Urinary bladder (tissue), 4 donors: ENCODE measurements around the gene ADAMTS1. TPM values are rescaled to one million over a fixed set of nuclear protein-coding genes. Genes with fewer than 3 reads are reported as not detected.

Source experiments
- DNase-seq: peaks from one replicate; pipeline ENCODE4 v3.0.0-alpha.2; 2015; ENCODE audit errors: extremely low spot score
- H3K27ac ChIP-seq: one replicate; pipeline ENCODE4 v1.5.1; 2013; ENCODE audit warnings: low read depth, mild to moderate bottlenecking, moderate library complexity
- H3K36me3 ChIP-seq: one replicate; pipeline ENCODE4 v1.6.1; 2013; ENCODE audit warnings: mild to moderate bottlenecking, moderate library complexity; ENCODE audit not compliant: insufficient read depth
- H3K4me1 ChIP-seq: one replicate; pipeline ENCODE4 v1.6.1; 2013; ENCODE audit warnings: mild to moderate bottlenecking, moderate library complexity; ENCODE audit not compliant: insufficient read depth
- H3K4me3 ChIP-seq: one replicate; pipeline ENCODE4 v1.5.1; 2013; ENCODE audit warnings: low read depth, low read length
- whole genome bisulfite sequencing: extraction: QIAGEN DNeasy Blood & Tissue Kit; methylation state at CpG from one replicate; pipeline ENCODE4 v1.1.7; 2013; 5-methylcytosine and 5-hydroxymethylcytosine counted together
- polyA plus RNA-seq: library from polyadenylated mRNA; stranded (reverse); fragments of 200-250 nt; gene quantifications from one replicate; pipeline ENCODE4 v1.2.3, GENCODE V29; 2013
- total RNA-seq: library from RNA; depleted of rRNA; stranded (reverse); fragments of >200 nt; gene quantifications from one replicate; pipeline ENCODE4 v1.2.3, GENCODE V29; 2014
- donor health status: healthy with polysubstance abuse.
- donor health status: healthy.

Gene ADAMTS1
- total and polyA plus RNA-seq, 2 donors, result 96.6 to 299 TPM

DNA sequence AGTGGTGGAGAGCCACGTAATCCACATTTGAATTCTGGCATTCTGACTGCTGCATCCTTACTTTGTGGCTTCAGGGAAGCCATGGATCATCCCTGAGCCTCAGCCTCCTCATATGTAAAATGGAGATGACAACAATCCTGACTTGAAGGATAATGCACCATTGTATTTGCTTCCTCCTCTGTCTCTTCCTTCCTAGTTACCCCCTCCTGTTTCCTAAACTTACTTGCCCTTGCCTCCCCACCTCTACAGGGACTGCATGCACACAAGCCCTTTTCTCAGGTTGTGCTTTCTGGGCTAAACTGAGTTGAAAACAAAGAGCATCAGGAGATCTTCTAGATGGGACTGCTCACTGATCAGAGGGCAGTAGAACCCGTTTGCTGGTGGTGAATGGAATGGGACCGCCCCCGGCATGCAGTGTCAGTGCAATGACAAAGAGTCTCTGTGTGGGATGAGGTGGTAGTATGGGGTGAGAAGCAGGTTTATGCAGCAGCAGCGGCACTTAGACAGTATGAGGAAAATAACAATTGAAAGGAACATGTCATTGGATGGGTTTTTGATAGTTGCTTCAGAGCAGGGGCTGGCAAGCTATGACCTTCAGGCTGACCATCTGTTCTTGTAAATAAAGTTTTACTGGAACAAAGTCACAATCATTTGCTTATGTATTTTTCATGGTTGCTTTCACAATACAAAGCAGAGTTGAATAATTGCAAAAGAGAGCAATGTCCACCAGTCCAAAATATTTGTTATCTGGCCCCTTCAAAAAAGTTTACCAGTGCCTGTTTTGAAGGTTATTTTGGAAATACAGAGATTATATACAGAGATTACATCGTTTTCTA, 6.1 kb upstream of the ADAMTS1 start:
- no peaks in the 10 kb centered on the region for H3K36me3 ChIP-seq
- no peaks in the 10 kb centered on the region for H3K4me1 ChIP-seq
- no peak for DNase-seq
- 83% methylated on average over 6 of the region's 6 CpGs for WGBS
- no peak overlapping the region for H3K4me3 ChIP-seq
- H3K27ac ChIP-seq, result no peak overlapping the region

DNA sequence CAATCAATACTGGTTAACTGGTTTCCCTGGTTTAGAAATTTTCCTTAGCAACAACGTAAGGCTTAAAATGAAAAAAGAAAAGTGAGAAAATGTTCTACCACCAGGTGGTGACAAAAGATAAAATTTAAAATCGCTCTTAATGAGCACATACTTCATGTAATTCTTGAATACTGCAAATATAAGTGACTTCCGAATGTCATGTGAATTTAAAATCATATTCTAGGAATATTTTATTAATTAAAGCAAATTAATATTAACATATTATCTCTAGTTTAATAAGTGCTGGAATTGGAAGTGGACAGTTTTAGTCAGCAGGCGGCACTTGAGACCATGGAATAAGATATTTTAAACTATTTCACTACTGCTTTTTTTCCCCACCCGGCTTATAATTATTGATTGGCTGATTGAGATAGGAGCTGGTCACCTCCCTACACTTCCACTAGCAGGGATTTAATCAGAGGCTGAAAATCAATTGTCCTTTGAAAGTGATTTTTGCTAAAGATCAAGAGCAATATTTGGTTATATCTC, 5.0 kb upstream of the ADAMTS1 start:
- no peak overlapping the region for H3K27ac ChIP-seq
- H3K36me3 ChIP-seq, result no peaks in the 10 kb centered on the region
- DNase-seq, result no peak
- H3K4me1 ChIP-seq, result no peaks in the 10 kb centered on the region
- H3K4me3 ChIP-seq, result no peak overlapping the region
- 12% methylated on average over 5 of the region's 5 CpGs for WGBS

GRCh38 chr21:26849428-26850115, 4.4 kb upstream of the ADAMTS1 start:
- H3K4me3 ChIP-seq, result no peak overlapping the region
- H3K27ac ChIP-seq, result no peak overlapping the region
- DNase-seq, result no peak
- no peaks in the 10 kb centered on the region for H3K36me3 ChIP-seq
- no peaks in the 10 kb centered on the region for H3K4me1 ChIP-seq
- WGBS, result 10% methylated on average over 4 of the region's 4 CpGs

- 56% methylated on average over 2 of the region's 2 CpGs for WGBS
- DNase-seq, result no peak
- no peak overlapping the region for H3K27ac ChIP-seq
Measured at GRCh38 chr21:26847921-26848320, 2.7 kb upstream of the ADAMTS1 start.

GRCh38 chr21:26847002-26847401, 1.8 kb upstream of the ADAMTS1 start:
- H3K36me3 ChIP-seq, result no peaks in the 10 kb centered on the region

More at GRCh38 chr21:26847921-26848320, 2.7 kb upstream of the ADAMTS1 start:
- Histone ChIP-seq H3K36me3 (no peaks in the 10 kb centered on the region), H3K4me3 (no peak overlapping the region), H3K4me1 (no peaks in the 10 kb centered on the region)

DNA sequence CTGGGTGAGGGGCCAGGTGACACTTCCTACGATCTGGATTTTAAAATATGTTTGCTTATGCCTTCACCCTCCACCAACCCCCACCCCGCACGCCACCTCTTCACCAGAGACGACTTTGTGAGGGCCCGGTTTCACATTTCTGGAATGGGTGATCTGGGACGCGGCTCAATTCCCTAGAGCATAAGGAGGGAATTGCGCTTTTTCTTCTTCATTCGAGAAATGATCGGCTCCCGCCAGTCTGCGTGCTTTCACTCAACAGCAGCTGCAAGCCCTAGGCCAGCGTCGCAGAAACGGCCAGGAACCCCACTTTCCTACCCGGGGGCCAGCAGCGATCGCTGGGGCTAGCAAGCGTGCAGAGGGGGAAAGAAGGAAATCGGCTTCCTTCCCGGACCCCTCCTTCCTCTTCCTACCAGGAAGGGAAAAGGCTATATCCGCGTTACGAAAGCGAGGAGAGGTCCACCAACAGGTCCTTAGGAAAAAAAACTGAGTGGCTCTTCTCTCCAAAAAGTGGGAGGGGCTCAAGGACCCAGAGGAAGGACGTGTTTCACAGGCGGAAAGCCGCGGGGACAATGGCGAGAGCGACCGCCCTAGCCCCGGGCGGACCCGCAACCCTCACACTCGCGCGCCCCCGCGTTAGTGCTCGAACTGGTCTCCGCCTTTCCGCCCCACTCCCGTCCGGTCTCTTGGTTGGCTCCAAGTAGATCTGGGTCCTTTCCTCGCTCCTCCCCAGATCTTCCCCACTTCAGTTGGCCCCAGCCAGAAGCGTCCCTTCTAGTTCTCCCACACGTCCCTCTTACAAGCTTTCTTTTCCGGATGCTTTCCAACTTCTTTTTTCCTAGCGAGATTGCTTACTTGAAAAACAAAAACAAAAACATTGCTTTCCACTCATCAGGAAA, 1.1 kb upstream of the ADAMTS1 start:
- no peaks in the 10 kb centered on the region for H3K36me3 ChIP-seq
- under 1% methylated on average over 50 of the region's 50 CpGs for WGBS
- no peaks in the 10 kb centered on the region for H3K4me1 ChIP-seq
- H3K27ac ChIP-seq, result peak overlapping the region; percentile 83
- H3K4me3 ChIP-seq, result peak overlapping the region; percentile 79
- peak; percentile 82 for DNase-seq

More at GRCh38 chr21:26847002-26847401, 1.8 kb upstream of the ADAMTS1 start:
- no peaks in the 10 kb centered on the region for H3K4me1 ChIP-seq
- 32% methylated on average over 13 of the region's 13 CpGs for WGBS
- no peak for DNase-seq
- peak overlapping the region; percentile 83 for H3K27ac ChIP-seq
- H3K4me3 ChIP-seq, result peak overlapping the region; percentile 79

- H3K36me3 ChIP-seq, result no peaks in the 10 kb centered on the region
- DNase-seq, result no peak
- H3K4me3 ChIP-seq, result peak overlapping the region; percentile 79
- WGBS, result 0% methylated on average over 7 of the region's 7 CpGs
- no peaks in the 10 kb centered on the region for H3K4me1 ChIP-seq
- H3K27ac ChIP-seq, result peak overlapping the region; percentile 83
Measured at GRCh38 chr21:26845759-26846035, 488 bp upstream of the ADAMTS1 start.

- Histone ChIP-seq H3K4me1 (no peaks in the 10 kb centered on the region), H3K4me3 (peak overlapping the region; percentile 79), H3K27ac (peak overlapping the region; percentile 82), H3K36me3 (peaks cover 2% of the 10 kb centered on the region)
- WGBS, result under 1% methylated on average over 96 of the region's 96 CpGs
- no peak for DNase-seq
Measured at GRCh38 chr21:26844258-26845065, 747 bp downstream of the ADAMTS1 start.

DNA sequence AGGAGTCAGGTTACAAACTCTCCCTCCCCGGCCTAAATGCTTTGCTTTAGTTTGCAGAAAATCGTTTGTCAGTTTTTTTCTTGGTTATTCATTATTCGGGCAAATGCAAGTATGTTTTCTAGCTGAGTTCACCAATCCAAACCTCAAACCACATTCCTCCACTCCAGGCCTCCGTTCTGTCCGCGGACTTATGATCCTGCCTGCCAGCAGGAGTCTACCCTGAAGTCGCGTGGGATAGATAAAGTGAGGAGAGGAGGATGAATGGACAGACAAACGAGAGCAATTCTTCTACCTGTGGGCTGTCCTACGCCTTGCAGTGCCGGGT, 1.3 kb downstream of the ADAMTS1 start:
- WGBS, result 0% methylated on average over 11 of the region's 11 CpGs
- no peak for DNase-seq
- peaks cover 2% of the 10 kb centered on the region for H3K36me3 ChIP-seq
- H3K27ac ChIP-seq, result peak overlapping the region; percentile 86
- peak overlapping the region; percentile 79 for H3K4me3 ChIP-seq
- no peaks in the 10 kb centered on the region for H3K4me1 ChIP-seq

DNA sequence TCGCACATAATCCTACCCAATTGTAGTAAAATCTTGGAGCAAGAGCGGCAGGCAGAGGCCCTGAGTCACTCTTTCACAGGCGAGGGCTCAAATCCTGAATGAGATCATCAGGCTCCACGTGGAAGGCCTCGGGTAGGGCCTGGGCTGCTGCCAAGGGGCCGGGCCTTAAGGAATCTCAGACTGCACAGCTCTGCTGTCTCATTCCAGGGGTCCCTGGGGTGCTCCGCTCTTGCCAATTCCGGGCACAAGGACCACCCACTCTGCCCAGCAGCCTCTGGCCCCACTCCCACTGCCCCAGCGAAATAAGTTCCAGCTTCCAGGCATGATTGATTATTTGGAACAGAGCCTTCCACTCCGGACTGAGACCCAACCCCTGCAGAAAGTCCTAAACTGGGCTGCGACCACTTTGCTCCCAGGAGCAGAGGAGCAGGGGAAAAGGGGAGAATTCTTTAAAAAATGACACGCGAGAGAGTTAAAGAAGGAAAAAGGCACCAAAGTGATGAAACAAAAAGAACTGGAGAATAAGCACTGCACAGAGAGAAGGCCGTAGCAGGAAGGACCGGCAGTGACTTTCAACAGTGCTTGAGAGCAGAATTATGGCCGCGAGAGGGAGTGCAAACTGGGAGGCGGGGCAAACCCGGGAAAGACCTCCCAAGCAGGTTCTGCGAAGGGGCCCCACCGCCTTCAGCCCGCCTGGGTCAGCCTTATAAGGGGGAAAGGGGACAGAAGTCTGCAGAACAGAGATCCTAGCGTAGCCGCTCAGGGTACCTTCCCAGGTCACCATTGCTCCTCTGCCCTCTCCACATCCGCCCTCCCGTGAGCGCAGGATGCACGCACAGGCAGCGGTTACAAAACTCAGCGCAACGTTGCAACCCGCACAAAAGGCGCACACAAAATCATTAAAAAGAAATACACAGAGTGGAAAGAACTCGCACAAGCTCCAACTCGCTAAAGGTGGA, 2.0 kb downstream of the ADAMTS1 start:
- WGBS, result 2% methylated on average over 35 of the region's 35 CpGs
- Histone ChIP-seq H3K4me1 (no peaks in the 10 kb centered on the region), H3K4me3 (peak overlapping the region; percentile 79), H3K27ac (peak overlapping the region; percentile 86), H3K36me3 (peaks cover 2% of the 10 kb centered on the region)
- DNase-seq, result peak; percentile 90

DNA sequence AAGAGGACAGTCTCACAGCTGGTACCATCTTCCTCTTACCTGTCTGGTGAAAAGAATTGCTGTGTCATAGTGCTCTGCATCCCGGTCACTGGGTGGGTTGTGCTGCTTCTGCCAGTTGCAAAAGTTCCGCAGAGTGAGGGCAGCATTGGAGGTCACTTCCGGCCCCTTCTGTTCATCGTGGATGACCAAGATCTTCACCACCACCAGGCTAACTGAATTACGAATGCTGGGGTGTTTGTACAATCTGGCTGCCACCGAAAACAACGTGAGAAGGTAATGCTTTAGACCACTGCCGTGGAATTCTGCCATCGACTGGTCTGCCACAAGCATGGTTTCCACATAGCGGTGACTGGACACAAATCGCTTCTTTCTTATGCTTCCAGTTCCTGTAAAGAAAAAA, 2.9 kb downstream of the ADAMTS1 start:
- 21% methylated on average over 11 of the region's 11 CpGs for WGBS
- DNase-seq, result no peak
- peaks cover 4% of the 10 kb centered on the region for H3K36me3 ChIP-seq
- peak overlapping the region; percentile 54 for H3K27ac ChIP-seq
- peak overlapping the region; percentile 79 for H3K4me3 ChIP-seq
- no peaks in the 10 kb centered on the region for H3K4me1 ChIP-seq

DNA sequence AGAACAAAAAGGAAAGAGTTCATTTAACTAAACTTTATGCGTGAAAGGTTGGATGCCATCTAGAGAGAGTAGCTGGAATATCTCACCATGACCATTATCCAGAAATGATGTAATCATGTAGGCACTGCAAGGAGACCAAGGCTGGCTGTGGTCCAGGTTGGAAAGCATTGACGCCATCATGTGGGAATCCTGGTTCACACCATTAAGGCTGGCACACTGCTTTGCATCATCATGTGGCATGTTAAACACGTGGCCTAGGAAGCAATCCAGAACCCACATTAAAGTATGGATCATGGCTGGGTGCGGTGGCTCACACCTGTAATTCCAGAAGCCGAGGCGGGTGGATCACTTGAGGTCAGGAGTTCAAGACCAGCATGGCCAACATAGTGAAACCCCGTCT, 4.3 kb downstream of the ADAMTS1 start:
- Histone ChIP-seq H3K36me3 (peaks cover 4% of the 10 kb centered on the region), H3K4me1 (no peaks in the 10 kb centered on the region), H3K27ac (no peak overlapping the region), H3K4me3 (no peak overlapping the region)
- DNase-seq, result no peak
- 31% methylated on average over 7 of the region's 7 CpGs for WGBS
